ENCODE results near the gene RCSD1.
A peak's percentile ranks its signal among the peaks of the same experiment; 100 is the strongest.

DNA sequence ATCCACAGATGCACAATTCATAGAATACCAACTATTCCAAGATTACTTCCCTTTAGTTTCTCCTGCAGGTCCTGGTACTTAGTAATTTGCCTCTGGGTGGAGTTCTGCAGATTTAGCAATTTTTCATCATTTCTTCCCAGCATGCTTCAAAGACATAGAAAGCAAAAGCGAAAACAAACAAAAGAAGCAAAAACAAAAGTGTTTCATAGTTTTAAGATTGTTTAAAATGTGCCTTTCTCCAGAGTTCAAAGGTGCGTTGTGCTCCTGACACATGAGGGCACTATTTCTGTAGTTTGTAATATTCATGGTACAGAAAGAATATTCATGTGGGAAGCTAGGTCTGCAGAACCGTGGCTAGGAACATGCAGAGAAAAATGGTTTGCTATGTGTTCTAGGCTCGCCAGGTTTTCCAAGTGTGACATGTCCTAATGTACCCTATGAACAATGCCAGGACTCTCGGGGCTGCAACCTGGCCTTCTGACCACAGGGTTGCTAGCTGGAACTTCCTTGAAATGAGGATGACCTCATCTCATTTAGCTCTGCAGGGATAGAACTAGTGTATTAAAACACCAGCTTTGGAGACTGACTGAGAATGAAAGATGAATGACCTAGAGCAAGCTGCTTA is 30.0 kb upstream of the RCSD1 start:
- TF ChIP-seq, protein P1, sequence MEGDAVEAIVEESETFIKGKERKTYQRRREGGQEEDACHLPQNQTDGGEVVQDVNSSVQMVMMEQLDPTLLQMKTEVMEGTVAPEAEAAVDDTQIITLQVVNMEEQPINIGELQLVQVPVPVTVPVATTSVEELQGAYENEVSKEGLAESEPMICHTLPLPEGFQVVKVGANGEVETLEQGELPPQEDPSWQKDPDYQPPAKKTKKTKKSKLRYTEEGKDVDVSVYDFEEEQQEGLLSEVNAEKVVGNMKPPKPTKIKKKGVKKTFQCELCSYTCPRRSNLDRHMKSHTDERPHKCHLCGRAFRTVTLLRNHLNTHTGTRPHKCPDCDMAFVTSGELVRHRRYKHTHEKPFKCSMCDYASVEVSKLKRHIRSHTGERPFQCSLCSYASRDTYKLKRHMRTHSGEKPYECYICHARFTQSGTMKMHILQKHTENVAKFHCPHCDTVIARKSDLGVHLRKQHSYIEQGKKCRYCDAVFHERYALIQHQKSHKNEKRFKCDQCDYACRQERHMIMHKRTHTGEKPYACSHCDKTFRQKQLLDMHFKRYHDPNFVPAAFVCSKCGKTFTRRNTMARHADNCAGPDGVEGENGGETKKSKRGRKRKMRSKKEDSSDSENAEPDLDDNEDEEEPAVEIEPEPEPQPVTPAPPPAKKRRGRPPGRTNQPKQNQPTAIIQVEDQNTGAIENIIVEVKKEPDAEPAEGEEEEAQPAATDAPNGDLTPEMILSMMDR (IDR thresholded peaks at IDR 0.05; ENCODE audit: low read depth, low read length), result peak; percentile 98
- TF ChIP-seq EZH2phosphoT487 (IDR thresholded peaks at IDR 0.05; ENCODE audit: low read depth), result no peak
